ENCODE data around the gene COL20A1.
"Not testable (repeated sequence)": the region's sequence is repeated elsewhere in the genome, so short reads cannot be mapped to it uniquely, and the experiment has no call there.

The COL20A1 gene

GRCh38 chr20:63292292-63292701 is 689 bp upstream of the COL20A1 start:
- DNase-seq: no peak

GRCh38 chr20:63293456-63293855 is 470 bp downstream of the COL20A1 start:
- DNase-seq: no peak

- no peak for DNase-seq
Observed at GRCh38 chr20:63293871-63294535, 1.0 kb downstream of the COL20A1 start.

- DNase-seq: no peak
Observed at GRCh38 chr20:63294536-63294900, 1.5 kb downstream of the COL20A1 start.

GRCh38 chr20:63295018-63295417 is 2.0 kb downstream of the COL20A1 start:
- DNase-seq: no peak

GRCh38 chr20:63295422-63295821 is 2.4 kb downstream of the COL20A1 start:
- DNase-seq: no peak

- DNase-seq: no peak
Observed at GRCh38 chr20:63295846-63296245, 2.9 kb downstream of the COL20A1 start.

- no peak for DNase-seq
Observed at GRCh38 chr20:63296531-63297299, 3.7 kb downstream of the COL20A1 start.

- DNase-seq: no peak
Observed at GRCh38 chr20:63297371-63297781, 4.4 kb downstream of the COL20A1 start.

- no peak for DNase-seq
Observed at GRCh38 chr20:63297796-63298572, 5.0 kb downstream of the COL20A1 start.

- no peak for DNase-seq
Observed at GRCh38 chr20:63298731-63299312, 5.8 kb downstream of the COL20A1 start.

- no peak for DNase-seq
Observed at GRCh38 chr20:63301671-63302070, 8.7 kb downstream of the COL20A1 start.

GRCh38 chr20:63303095-63303666 is 10.2 kb downstream of the COL20A1 start:
- no peak for DNase-seq

- DNase-seq: no peak
Observed at GRCh38 chr20:63305393-63305792, 12.4 kb downstream of the COL20A1 start.

GRCh38 chr20:63305933-63306672 is 13.1 kb downstream of the COL20A1 start:
- not testable (repeated sequence) for DNase-seq

GRCh38 chr20:63306673-63307537 is 13.9 kb downstream of the COL20A1 start:
- DNase-seq: no peak

GRCh38 chr20:63307538-63308217 is 14.7 kb downstream of the COL20A1 start:
- no peak for DNase-seq

- DNase-seq: no peak
Observed at GRCh38 chr20:63308218-63308911, 15.4 kb downstream of the COL20A1 start.

- DNase-seq: peak; percentile 69
Observed at GRCh38 chr20:63309261-63310071, 16.5 kb downstream of the COL20A1 start.
